ENCODE results near the gene FSD2. TPM values are rescaled to one million over a fixed set of nuclear protein-coding genes. Genes with fewer than 3 reads are reported as not detected.

FSD2 gene
- total and polyA plus RNA-seq, 2 of the 8 experiments (the other 6 are each of a cell fraction or from before 2014, with no cell fraction given): 0.02 TPM; not detected in 1

DNA sequence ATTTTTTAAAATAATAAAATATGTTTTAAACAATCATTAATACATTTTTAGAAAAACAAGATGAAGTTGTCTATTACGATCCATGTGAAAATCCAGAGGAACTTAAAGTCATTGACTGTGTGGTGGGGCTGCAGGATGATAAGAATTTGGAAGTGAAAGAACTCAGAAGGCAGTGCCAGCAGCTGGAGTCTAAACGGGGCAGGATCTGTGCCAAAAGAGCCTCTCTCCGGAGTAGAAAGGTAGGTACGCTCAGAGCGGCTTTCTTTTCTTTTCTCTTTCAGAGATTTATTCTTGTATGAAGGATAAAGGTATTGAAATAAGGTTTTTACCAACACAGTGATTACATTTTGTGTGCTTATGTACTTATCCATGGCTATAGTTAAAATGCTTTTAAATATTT is 17.2 kb upstream of the FSD2 start:
- no peak for FAIRE-seq
- WGBS, 2 experiments (ENCODE audit: extremely low coverage in 1 of 2, insufficient coverage in 1 of 2, insufficient read length in 1 of 2, insufficient replicate concordance in 2 of 2, low coverage in 1 of 2, low lambda C conversion rate in 2 of 2, missing lambda C conversion rate in 1 of 2): 90% methylated on average over 5 of the region's 5 CpGs; no CpG with 5 or more reads in 1 of the 2 experiments

More for the DNA sequence above, 17.2 kb upstream of the FSD2 start:
- no peaks in the 10 kb centered on the region for H3K27me3 ChIP-seq (replicated peaks in 1 of 4; ENCODE audit: control insufficient read depth in 3 of 4, extremely low read depth in 1 of 4, insufficient read depth in 3 of 4, low read length in 3 of 4)
- H3K18ac ChIP-seq (ENCODE audit: extremely low read depth, low read length): no peak overlapping the region
- H3K9ac ChIP-seq (replicated peaks in 1 of 4; ENCODE audit: extremely low read depth in 1 of 4, low read depth in 3 of 4, low read length in 3 of 4): no peak overlapping the region
- H2BK15ac ChIP-seq (ENCODE audit: low read length): no peak overlapping the region
- no peak overlapping the region for H4K91ac ChIP-seq (replicated peaks; ENCODE audit: insufficient read length, low read length)
- ChIA-PET POLR2A (ENCODE audit: partially characterized antibody) (no interaction called here), CTCF (ENCODE audit: partially characterized antibody) (no interaction called here)
- H2BK20ac ChIP-seq (ENCODE audit: low read length): no peak overlapping the region
- no peak overlapping the region for H3K4me2 ChIP-seq (ENCODE audit: insufficient read depth in 1 of 2, low read depth in 2 of 2, low read length in 2 of 2)
- H2BK12ac ChIP-seq (ENCODE audit: low read depth, low read length): no peak overlapping the region
- no peak overlapping the region for H3K4ac ChIP-seq (replicated peaks; ENCODE audit: insufficient read length, low read depth, low read length)
- no peak overlapping the region for H2AK5ac ChIP-seq (ENCODE audit: low read depth, low read length)
- no peak overlapping the region for H3K14ac ChIP-seq (ENCODE audit: insufficient read length)
- no peaks in the 10 kb centered on the region for H3K79me1 ChIP-seq (ENCODE audit: low read depth, low read length)
- H3K27ac ChIP-seq (ENCODE audit: low read depth, low read length): no peak overlapping the region
- H3K79me2 ChIP-seq (ENCODE audit: control insufficient read depth in 1 of 2, insufficient read depth in 2 of 2, low read length in 2 of 2): no peaks in the 10 kb centered on the region
- H3K4me1 ChIP-seq (replicated peaks in 1 of 4; ENCODE audit: control insufficient read depth in 3 of 4, insufficient read depth in 4 of 4, low read length in 3 of 4): no peaks in the 10 kb centered on the region
- DNase-seq (ENCODE audit: low read depth in 1 of 2, low spot score in 2 of 2): no peak
- H3K23me2 ChIP-seq (ENCODE audit: low read depth, low read length): no peaks in the 10 kb centered on the region
- no peaks in the 10 kb centered on the region for H3K9me3 ChIP-seq (ENCODE audit: insufficient read depth in 2 of 2, low read depth in 1 of 2, low read length in 1 of 2)
- no peaks in the 10 kb centered on the region for H4K20me1 ChIP-seq (replicated peaks in 1 of 2; ENCODE audit: control insufficient read depth in 1 of 2, insufficient read depth in 2 of 2, low read length in 2 of 2)
- H2BK5ac ChIP-seq (ENCODE audit: low read depth, low read length): no peak overlapping the region
- H3K36me3 ChIP-seq (ENCODE audit: control insufficient read depth in 2 of 4, insufficient read depth in 4 of 4, low read length in 3 of 4): peaks cover 0 to 22% (median 7%) of the 10 kb centered on the region in 4 experiments; a peak in 4 of 8 replicates
- H2BK120ac ChIP-seq (replicated peaks; ENCODE audit: low read depth, low read length): no peak overlapping the region
- H4K8ac ChIP-seq (ENCODE audit: extremely low read depth, insufficient read depth, low read length): no peak overlapping the region
- H4K5ac ChIP-seq (ENCODE audit: insufficient read length, low read depth, low read length): no peak overlapping the region
- no peak overlapping the region for H3K4me3 ChIP-seq (ENCODE audit: extremely low read depth in 1 of 4, insufficient read depth in 2 of 4, low read depth in 3 of 4, low read length in 4 of 4)
- TF ChIP-seq EP300 (IDR thresholded peaks at IDR 0.05; ENCODE audit: borderline replicate concordance in 1 of 2, low read depth in 2 of 2, low read length in 2 of 2) (no peak), KDM1A (IDR thresholded peaks at IDR 0.05; ENCODE audit: borderline replicate concordance, low read length) (no peak), TAF1 (IDR thresholded peaks at IDR 0.05; ENCODE audit: low read depth, low read length) (no peak), BACH1 (IDR thresholded peaks at IDR 0.05; ENCODE audit: low read length) (no peak), SP1 (IDR thresholded peaks at IDR 0.05; ENCODE audit: low read depth, low read length) (no peak), NRF1 (IDR thresholded peaks at IDR 0.05; ENCODE audit: low read depth, low read length) (no peak), SIRT6 (IDR thresholded peaks at IDR 0.05; ENCODE audit: low read length) (no peak), CEBPB (IDR thresholded peaks at IDR 0.05; ENCODE audit: low read depth, low read length) (no peak), CHD1 (IDR thresholded peaks at IDR 0.05; ENCODE audit: low read depth, low read length) (no peak)
- TF ChIP-seq, protein P1, sequence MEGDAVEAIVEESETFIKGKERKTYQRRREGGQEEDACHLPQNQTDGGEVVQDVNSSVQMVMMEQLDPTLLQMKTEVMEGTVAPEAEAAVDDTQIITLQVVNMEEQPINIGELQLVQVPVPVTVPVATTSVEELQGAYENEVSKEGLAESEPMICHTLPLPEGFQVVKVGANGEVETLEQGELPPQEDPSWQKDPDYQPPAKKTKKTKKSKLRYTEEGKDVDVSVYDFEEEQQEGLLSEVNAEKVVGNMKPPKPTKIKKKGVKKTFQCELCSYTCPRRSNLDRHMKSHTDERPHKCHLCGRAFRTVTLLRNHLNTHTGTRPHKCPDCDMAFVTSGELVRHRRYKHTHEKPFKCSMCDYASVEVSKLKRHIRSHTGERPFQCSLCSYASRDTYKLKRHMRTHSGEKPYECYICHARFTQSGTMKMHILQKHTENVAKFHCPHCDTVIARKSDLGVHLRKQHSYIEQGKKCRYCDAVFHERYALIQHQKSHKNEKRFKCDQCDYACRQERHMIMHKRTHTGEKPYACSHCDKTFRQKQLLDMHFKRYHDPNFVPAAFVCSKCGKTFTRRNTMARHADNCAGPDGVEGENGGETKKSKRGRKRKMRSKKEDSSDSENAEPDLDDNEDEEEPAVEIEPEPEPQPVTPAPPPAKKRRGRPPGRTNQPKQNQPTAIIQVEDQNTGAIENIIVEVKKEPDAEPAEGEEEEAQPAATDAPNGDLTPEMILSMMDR (IDR thresholded peaks at IDR 0.05; ENCODE audit: control extremely low read depth in 1 of 3, insufficient read depth in 1 of 3, low read depth in 1 of 3, low read length in 3 of 3): no peak
- H3K56ac ChIP-seq (replicated peaks; ENCODE audit: insufficient read length, low read depth, low read length): no peak overlapping the region
- H2AFZ ChIP-seq (ENCODE audit: low read length): no peak overlapping the region
- no peak overlapping the region for H3K23ac ChIP-seq (ENCODE audit: insufficient read length)
